Stimulated activated CD4-positive, alpha-beta T cell treated with anti-CD3 and anti-CD28 coated beads, Interleukin-15, amount 100 ng/mL, for 48 hours (primary cell): ENCODE results near the gene SLCO1B1.
"Not testable (repeated sequence)": the region's sequence is repeated elsewhere in the genome, so short reads cannot be mapped to it uniquely, and the experiment has no call there.

Source experiments
- DNase-seq, 2 donors: peaks; one replicate each; pipeline ENCODE4 v3.0.0-alpha.2; 2020; ENCODE audit warnings: low read depth in 2 of 2

SLCO1B1 gene

DNA sequence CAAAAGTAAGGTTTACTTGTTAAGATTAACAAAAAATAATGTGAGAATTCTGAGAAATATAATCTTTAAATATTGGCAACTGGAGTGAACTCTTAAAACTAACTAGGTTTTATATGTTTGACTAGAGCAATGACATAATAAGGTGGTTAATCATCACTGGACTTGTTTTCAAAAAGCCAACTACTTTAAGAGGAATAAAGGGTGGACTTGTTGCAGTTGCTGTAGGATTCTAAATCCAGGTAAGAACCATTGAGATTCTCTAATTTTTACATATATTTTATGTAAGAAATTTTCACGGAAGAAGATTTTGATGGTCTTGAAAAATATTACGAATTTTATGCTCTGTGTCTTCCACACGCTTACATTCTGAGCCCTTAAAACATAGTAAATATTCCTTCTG, at the start of gene SLCO1B1:
SLCO1B1 (plus strand) TSS at position 197 of the 400 bp plus-strand sequence. CDS start 10,381 bp downstream, outside the sequence.
- no peak for DNase-seq

- not testable (repeated sequence) for DNase-seq
Measured at GRCh38 chr12:21084753-21085152, 46.2 kb upstream of the SLCO1B1 start.

DNA sequence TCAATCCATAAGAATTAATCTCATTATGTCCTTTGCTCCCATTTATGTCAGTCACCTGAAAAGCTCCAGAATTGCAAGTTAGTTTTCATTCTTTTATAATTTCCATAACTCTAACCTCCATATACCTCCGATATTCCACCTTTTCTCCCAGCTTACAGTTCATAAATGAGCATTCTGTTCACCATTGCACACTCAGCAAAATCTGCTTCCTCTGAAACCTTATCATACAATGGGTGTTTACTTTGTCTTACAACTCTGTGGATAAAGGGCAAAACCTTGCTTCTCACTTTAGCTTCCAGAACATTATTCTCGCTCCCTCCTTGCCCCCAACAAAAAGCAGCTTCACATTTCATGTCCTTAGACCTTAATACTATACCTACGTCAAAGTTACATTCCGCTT, 19.3 kb upstream of the SLCO1B1 start:
- no peak for DNase-seq

DNA sequence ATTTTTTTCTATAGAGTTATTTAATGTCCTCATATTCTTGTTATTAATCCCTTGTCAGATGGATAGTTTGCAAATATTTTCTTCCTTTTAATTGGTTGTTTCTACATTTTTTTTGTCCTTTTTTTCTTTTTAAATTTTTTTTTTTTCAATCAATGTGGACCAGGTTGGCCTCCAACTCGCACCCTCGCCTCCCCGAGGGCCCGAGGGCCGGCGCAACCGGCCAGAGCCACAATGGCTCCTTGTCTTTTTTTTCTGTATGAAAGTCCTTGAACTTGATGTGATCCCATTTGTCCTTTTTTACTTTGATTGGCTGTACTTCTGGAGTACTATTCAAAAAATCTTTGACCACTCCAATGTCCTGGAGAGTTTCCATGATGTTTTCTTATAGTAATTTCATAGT, 17.7 kb upstream of the SLCO1B1 start:
- DNase-seq = no peak

GRCh38 chr12:21117995-21118394, 13.0 kb upstream of the SLCO1B1 start:
- DNase-seq = no peak

- no peak for DNase-seq
Measured at GRCh38 chr12:21118760-21119159, 12.2 kb upstream of the SLCO1B1 start.

GRCh38 chr12:21129351-21129750, 1.6 kb upstream of the SLCO1B1 start:
- DNase-seq = no peak

- DNase-seq = no peak
Measured at GRCh38 chr12:21129906-21130305, 1.1 kb upstream of the SLCO1B1 start.

- not testable (repeated sequence) for DNase-seq
Measured at GRCh38 chr12:21137318-21137999, 6.5 kb downstream of the SLCO1B1 start.

- DNase-seq = no peak
Measured at GRCh38 chr12:21138016-21138415, 7.0 kb downstream of the SLCO1B1 start.

DNA sequence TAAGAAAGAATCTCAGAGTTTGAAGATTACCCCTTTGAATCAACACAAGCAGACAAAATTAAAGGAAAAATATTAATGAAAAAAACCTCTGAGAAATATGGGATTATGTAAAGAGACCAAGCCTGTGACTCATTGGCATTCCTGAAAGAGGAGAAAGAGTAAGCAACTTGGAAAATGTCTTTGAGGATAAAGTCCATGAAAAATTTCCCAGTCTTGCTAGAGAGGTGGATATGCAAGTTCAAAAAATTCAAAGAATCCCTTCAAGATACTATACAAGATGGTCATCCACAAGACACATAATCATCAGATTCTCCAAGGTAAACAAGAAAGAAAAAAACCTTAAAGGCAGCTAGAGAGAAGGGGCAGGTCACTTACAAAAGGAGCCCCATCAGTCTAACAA, 13.3 kb downstream of the SLCO1B1 start:
- DNase-seq = no peak

- DNase-seq = not testable (repeated sequence)
Measured at GRCh38 chr12:21149861-21150260, 18.9 kb downstream of the SLCO1B1 start.

- no peak for DNase-seq
Measured at GRCh38 chr12:21151184-21151583, 20.2 kb downstream of the SLCO1B1 start.

DNA sequence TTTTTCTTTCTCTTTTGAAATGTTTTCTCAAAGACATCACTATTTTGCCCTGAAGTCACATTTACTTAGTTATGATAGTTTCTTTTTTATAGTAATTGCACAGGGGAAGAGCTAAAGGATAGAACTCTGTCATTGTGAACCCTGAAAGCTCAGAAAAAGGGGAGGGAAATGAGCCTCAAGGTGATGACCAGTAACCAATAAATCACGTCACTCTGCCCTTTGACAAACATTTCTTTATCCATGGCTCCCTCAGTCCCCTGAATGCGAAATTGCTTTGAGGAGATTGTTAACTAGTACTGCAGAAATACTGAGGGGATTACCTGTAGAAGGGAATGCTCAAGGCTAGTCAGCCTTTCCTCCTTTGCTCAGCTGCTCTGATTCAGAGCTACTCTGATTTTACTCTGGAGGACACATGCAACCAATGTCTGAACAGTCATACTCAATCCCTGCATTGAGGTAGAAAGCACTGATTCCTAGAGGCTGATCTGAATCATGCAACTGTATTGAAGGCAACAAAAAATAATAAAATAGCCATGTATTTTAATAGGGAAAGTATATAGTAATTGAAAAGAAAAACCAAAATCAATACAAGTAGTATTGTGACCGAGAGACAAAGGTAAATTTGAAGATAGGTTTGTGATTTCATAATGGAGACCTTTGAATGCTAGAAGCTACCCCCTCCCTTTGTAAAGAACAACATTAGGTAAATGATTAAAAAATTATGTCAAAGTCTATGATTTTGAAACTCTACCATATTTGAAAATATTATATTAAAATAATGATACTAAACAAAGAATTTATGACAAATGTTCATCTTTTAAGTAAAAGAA, 24.7 kb downstream of the SLCO1B1 start:
- no peak for DNase-seq

GRCh38 chr12:21165048-21165447, 34.1 kb downstream of the SLCO1B1 start:
- DNase-seq = no peak

DNA sequence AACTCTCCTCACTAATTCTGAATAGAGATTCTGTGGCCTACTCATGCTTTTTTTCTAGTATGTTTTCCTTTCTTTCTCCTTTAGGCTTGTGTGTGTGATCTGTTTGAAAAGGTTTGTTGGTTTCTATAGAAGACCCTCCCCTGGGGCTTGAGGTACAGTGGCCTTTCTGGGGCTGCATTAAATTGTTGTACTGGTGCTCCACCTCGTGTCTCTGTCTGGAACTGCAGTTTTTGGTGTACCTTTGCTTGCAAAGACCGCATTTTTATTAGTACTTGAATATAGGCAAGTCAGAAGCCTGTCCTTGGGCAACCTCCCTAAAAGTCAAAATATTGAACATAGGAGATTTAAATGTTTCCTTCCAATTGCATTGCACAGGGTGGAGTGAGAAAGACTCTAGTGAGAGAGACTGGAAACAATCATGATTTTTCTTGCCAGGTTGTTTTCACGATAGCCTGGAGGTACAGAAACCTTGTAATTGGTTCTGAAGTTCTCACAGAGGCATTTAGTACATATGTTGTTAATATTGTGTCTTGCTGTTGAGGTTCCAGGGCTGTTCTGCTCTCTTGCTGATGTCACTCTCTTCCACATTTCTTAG, 39.0 kb downstream of the SLCO1B1 start:
- peak in 1 of 2 donors; percentile 10 for DNase-seq

DNA sequence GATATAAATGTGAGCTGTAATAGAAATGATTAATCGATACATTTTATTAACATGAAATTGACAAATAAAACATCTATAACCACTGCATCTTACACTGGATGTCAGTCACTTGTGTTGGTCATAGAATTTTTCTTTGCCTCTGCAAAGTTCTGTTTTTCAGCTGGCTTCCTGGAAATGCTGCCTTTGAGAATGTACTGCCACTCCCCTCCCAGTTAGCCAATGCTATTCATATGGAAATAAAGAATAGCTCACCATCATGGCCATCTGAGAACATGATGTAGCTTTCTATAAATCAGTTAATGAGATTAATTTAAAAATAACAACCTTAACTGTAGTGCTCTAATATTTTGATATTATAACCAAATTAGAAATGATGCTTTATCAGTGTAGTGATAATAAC, 41.1 kb downstream of the SLCO1B1 start:
- DNase-seq = no peak

DNA sequence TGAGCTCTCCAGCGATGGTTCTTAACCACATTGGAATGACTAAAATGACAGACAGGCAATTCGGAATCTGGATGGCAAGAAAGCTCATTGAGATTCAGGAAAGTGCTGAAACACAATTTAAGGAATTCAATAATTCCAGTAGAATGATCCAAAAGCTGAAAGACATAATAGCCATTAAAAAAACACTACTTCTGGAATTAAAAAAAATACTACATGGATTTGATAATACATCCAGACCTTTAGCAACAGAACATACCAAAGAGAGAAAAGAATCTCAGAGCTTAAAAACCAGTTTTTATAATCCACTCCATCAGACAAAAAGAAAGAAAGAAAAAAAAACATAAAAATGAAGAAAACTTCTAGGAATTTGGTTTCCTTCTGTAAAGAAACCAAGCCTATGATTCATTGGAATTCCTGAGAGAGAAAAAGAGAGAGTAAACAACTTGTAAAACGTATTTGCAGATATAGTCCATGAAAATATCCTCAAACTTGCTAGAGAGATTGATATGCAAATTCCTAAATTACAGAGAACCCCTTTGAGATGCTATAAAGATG, 52.8 kb downstream of the SLCO1B1 start:
- no peak for DNase-seq

GRCh38 chr12:21190016-21190415, 59.0 kb downstream of the SLCO1B1 start:
- no peak for DNase-seq

DNA sequence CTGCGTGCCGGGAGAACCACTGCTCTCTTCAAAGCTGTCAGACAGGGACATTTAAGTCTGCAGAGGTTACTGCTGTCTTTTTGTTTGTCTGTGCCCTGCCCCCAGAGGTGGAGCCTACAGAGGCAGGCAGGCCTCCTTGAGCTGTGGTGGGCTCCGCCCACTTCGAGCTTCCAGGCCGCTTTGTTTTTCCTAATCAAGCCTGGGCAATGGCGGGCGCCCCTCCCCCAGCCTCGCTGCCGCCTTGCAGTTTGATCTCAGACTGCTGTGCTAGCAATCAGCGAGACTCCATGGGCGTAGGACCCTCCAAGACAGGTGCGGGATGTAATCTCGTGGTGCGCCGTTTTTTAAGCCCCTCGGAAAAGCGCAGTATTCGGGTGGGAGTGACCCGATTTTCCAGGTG, 83.4 kb downstream of the SLCO1B1 start:
- DNase-seq = not testable (repeated sequence)

DNA sequence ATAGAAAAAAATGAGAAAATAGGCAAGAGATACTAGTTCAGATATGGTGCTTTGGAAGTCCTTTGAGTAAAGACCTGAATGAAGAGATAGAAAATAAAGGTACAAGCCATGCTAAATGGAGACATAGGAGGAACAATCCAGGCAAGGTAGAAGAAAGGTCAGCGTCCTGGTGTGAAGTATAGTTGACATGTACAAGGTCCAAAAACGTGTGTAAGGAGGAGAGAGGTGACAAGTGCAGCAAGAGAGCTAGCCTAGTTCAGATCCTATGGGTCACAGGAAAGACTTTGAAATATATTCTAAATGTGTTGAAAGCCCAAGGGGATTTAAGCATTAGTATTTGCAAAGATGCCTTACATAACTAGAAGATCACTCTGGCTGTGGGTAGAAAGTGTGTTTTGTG, 88.2 kb downstream of the SLCO1B1 start:
- DNase-seq = no peak

DNA sequence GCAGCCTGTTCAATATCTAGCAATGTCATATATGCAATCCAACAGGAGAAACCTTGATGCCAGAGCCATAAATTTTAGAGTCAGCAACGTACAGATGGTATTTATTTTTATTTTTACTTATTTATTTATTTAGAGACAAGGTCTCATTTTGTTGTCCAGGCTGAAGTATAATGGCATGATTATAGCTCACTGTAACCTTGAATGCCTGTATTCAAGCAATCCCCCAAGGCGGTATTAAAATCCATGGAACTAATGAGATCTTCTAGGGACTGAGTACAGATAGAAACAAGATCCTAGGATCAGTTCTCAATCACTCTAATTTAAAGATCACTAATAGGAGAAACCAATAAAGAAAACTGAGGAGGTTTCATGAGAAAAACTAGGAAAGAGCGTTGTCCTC, 89.3 kb downstream of the SLCO1B1 start:
- DNase-seq = no peak
